T-helper 17 cell (primary cell): ENCODE results near the gene HM13. TPM values are rescaled to one million over a fixed set of nuclear protein-coding genes. Genes with fewer than 3 reads are reported as not detected.
"Not testable (repeated sequence)": the region's sequence is repeated elsewhere in the genome, so short reads cannot be mapped to it uniquely, and the experiment has no call there.

Experiments
- ATAC-seq: fragments of 150-1000 bp; cut with Tn5 transposase; 2 replicates; pipeline ENCODE4 v1.10.0; 2021; ENCODE audit warnings: mild to moderate bottlenecking, moderate library complexity
- DNase-seq, 3 donors: peaks; one replicate each; pipeline versions ENCODE4 v3.0.0 to v3.0.0-alpha.2; 2020 to 2021
- H3K9me3 ChIP-seq: one replicate; pipeline ENCODE4 v1.7.0; 2013; ENCODE audit warnings: low read length, mild to moderate bottlenecking; ENCODE audit not compliant: control insufficient read depth, poor library complexity, severe bottlenecking
- H3K27ac Mint-ChIP-seq: one replicate; pipeline ENCODE4 v1.8.0; 2022; ENCODE audit warnings: mild to moderate bottlenecking, moderate library complexity, mixed read lengths
- H3K27me3 Mint-ChIP-seq: one replicate; pipeline ENCODE4 v1.8.0; 2022; ENCODE audit warnings: mixed read lengths
- H3K36me3 Mint-ChIP-seq: one replicate; pipeline ENCODE4 v1.8.0; 2022; ENCODE audit warnings: low read depth, mixed read lengths
- H3K4me1 Mint-ChIP-seq: one replicate; pipeline ENCODE4 v1.8.0; 2022; ENCODE audit warnings: mild to moderate bottlenecking, mixed read lengths
- H3K4me3 Mint-ChIP-seq: one replicate; pipeline ENCODE4 v1.8.0; 2022; ENCODE audit warnings: mild to moderate bottlenecking, moderate library complexity, mixed read lengths
- total RNA-seq, 4 donors: library from RNA in 2 of 4; stranded (reverse) in 2 of 4; gene quantifications; one replicate each; pipeline ENCODE4 v1.2.3 and lab custom pipeline; 2022 to 2026

Gene HM13
- total RNA-seq, 2 donors from 2014 or later = 154 to 177 TPM

- Mint-ChIP-seq H3K27ac (peak overlapping the region; percentile 45), H3K4me3 (no peak overlapping the region), H3K4me1 (peaks cover 14% of the 10 kb centered on the region), H3K27me3 (no peaks in the 10 kb centered on the region), H3K36me3 (peaks cover 8% of the 10 kb centered on the region)
- no peaks in the 10 kb centered on the region for H3K9me3 ChIP-seq
- DNase-seq (no peak), ATAC-seq (no peak)
Observed at GRCh38 chr20:31542201-31542842, 28.1 kb downstream of the HM13 start.

DNA sequence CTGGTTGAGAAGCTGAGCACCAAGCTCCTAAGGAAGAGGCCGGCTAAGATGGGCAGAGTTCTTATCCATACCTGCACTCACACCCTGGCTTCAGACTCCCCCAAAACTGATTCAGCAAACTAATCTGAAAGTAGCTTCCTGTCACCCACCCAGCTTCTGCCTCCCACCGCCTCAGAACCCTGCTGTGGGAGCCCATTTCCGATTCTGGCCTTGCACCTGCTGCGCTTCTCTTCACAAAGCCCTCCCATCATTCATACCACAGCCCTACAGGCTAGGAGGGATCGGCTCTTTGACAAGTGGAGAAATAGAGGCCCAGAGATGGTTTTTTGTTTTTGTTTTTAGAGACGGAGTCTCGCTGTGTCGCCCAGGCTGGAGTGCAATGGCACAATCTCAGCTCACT is 28.7 kb downstream of the HM13 start:
- peak overlapping the region; percentile 45 for H3K27ac Mint-ChIP-seq
- H3K4me1 Mint-ChIP-seq = peaks cover 17% of the 10 kb centered on the region
- peaks cover 8% of the 10 kb centered on the region for H3K36me3 Mint-ChIP-seq
- H3K27me3 Mint-ChIP-seq = no peaks in the 10 kb centered on the region
- DNase-seq (no peak), ATAC-seq (no peak)
- H3K9me3 ChIP-seq = no peaks in the 10 kb centered on the region
- H3K4me3 Mint-ChIP-seq = no peak overlapping the region

DNA sequence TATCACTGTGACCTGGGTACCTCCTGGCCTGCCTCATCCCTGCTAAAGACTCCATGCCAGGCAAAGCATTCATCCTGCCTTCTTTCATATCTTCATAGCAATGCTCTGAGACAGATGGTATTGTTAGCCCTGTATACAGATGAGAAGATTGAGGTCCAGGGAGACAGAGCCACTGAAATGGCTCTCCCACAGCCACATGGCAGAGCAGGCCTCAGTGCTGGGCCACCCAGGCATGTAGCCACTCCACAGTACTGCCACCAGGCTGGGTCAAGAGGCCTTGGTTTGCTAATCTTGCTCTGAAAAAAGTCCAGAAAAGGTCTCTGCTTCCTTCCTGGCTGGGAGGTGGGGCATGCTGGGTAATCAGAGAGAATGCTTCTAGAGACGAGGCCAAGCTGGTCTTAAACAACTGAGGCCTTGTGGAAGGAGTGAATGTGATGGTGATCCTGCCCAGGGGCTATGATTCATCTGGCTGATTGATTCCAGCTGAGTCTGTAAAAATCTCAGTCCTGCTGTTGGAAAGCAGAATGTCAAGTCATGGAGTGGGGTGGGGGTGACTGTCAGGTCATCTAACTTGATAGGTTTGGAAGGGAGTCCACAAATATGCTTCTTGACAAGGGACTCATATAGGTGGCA is 29.8 kb downstream of the HM13 start:
- Mint-ChIP-seq H3K27ac (peak overlapping the region; percentile 74), H3K36me3 (peaks cover 3% of the 10 kb centered on the region), H3K4me1 (peaks cover 18% of the 10 kb centered on the region), H3K27me3 (no peaks in the 10 kb centered on the region), H3K4me3 (no peak overlapping the region)
- no peak for ATAC-seq
- DNase-seq = no peak
- H3K9me3 ChIP-seq = no peaks in the 10 kb centered on the region

GRCh38 chr20:31544600-31544999 is 30.4 kb downstream of the HM13 start:
- H3K27ac Mint-ChIP-seq = peak overlapping the region; percentile 74
- DNase-seq = no peak
- H3K36me3 Mint-ChIP-seq = peaks cover 2% of the 10 kb centered on the region
- no peaks in the 10 kb centered on the region for H3K9me3 ChIP-seq
- H3K4me1 Mint-ChIP-seq = peaks cover 15% of the 10 kb centered on the region
- no peak overlapping the region for H3K4me3 Mint-ChIP-seq
- no peak for ATAC-seq
- no peaks in the 10 kb centered on the region for H3K27me3 Mint-ChIP-seq

GRCh38 chr20:31545621-31546040 is 31.4 kb downstream of the HM13 start:
- not testable (repeated sequence) for DNase-seq, H3K36me3 Mint-ChIP-seq, H3K4me3 Mint-ChIP-seq, H3K9me3 ChIP-seq, ATAC-seq, H3K27me3 Mint-ChIP-seq
- Mint-ChIP-seq H3K4me1 (peaks cover 15% of the 10 kb centered on the region), H3K27ac (peak overlapping the region; percentile 74)

- no peaks in the 10 kb centered on the region for H3K27me3 Mint-ChIP-seq
- peak overlapping the region; percentile 92 for H3K27ac Mint-ChIP-seq
- peaks cover 13% of the 10 kb centered on the region for H3K4me1 Mint-ChIP-seq
- ATAC-seq (peak; percentile 86), DNase-seq (peak; percentile 66 to 72 (median 67))
- H3K9me3 ChIP-seq = no peaks in the 10 kb centered on the region
- peak overlapping the region; percentile 89 for H3K4me3 Mint-ChIP-seq
- H3K36me3 Mint-ChIP-seq = peaks cover 5% of the 10 kb centered on the region
Observed at GRCh38 chr20:31547017-31547675, 32.9 kb downstream of the HM13 start.

GRCh38 chr20:31547720-31548298 is 33.6 kb downstream of the HM13 start:
- DNase-seq (no peak), ATAC-seq (no peak)
- H3K9me3 ChIP-seq = no peaks in the 10 kb centered on the region
- H3K27ac Mint-ChIP-seq = peak overlapping the region; percentile 92
- H3K27me3 Mint-ChIP-seq = no peaks in the 10 kb centered on the region
- peaks cover 11% of the 10 kb centered on the region for H3K4me1 Mint-ChIP-seq
- peaks cover 5% of the 10 kb centered on the region for H3K36me3 Mint-ChIP-seq
- H3K4me3 Mint-ChIP-seq = peak overlapping the region; percentile 89

GRCh38 chr20:31548820-31549512 is 34.7 kb downstream of the HM13 start:
- no peaks in the 10 kb centered on the region for H3K27me3 Mint-ChIP-seq
- no peak for DNase-seq
- no peaks in the 10 kb centered on the region for H3K9me3 ChIP-seq
- peaks cover 11% of the 10 kb centered on the region for H3K4me1 Mint-ChIP-seq
- ATAC-seq = no peak
- peak overlapping the region; percentile 89 for H3K4me3 Mint-ChIP-seq
- H3K27ac Mint-ChIP-seq = peak overlapping the region; percentile 92
- H3K36me3 Mint-ChIP-seq = peaks cover 5% of the 10 kb centered on the region

DNA sequence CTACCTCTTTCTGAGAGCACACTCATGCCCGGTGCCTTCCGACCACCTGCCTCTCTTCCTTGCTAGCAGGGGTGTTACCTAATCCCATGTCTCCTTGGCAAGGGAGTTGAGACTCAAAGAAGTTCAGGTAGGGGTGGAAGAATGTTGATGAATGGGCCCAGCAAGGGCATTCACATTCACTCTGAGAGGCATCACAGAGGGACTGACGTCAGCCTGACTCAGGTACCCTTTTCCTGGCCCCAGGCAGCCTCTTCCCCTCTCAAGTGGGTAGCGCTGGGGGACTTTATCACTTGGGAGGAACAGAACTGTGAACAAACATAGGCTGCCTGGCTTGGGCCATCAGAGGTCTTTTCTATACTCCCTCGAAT is 35.3 kb downstream of the HM13 start:
- Mint-ChIP-seq H3K36me3 (peaks cover 5% of the 10 kb centered on the region), H3K4me1 (peaks cover 9% of the 10 kb centered on the region), H3K4me3 (peak overlapping the region; percentile 28), H3K27me3 (no peaks in the 10 kb centered on the region), H3K27ac (peak overlapping the region; percentile 92)
- ATAC-seq (no peak), DNase-seq (no peak)
- H3K9me3 ChIP-seq = no peaks in the 10 kb centered on the region

- Mint-ChIP-seq H3K36me3 (peaks cover 4% of the 10 kb centered on the region), H3K27ac (peak overlapping the region; percentile 4), H3K4me1 (peaks cover 8% of the 10 kb centered on the region), H3K4me3 (no peak overlapping the region), H3K27me3 (no peaks in the 10 kb centered on the region)
- DNase-seq = no peak
- no peaks in the 10 kb centered on the region for H3K9me3 ChIP-seq
- no peak for ATAC-seq
Observed at GRCh38 chr20:31550099-31550498, 35.9 kb downstream of the HM13 start.

GRCh38 chr20:31551163-31552081 is 37.2 kb downstream of the HM13 start:
- H3K9me3 ChIP-seq = no peaks in the 10 kb centered on the region
- ATAC-seq (no peak), DNase-seq (no peak)
- peak overlapping the region; percentile 65 for H3K27ac Mint-ChIP-seq
- no peaks in the 10 kb centered on the region for H3K27me3 Mint-ChIP-seq
- H3K36me3 Mint-ChIP-seq = peaks cover 3% of the 10 kb centered on the region
- H3K4me3 Mint-ChIP-seq = no peak overlapping the region
- H3K4me1 Mint-ChIP-seq = peaks cover 7% of the 10 kb centered on the region

- H3K36me3 Mint-ChIP-seq = peaks cover 2% of the 10 kb centered on the region
- DNase-seq (no peak), ATAC-seq (no peak)
- peaks cover 5% of the 10 kb centered on the region for H3K4me1 Mint-ChIP-seq
- H3K27me3 Mint-ChIP-seq = no peaks in the 10 kb centered on the region
- H3K4me3 Mint-ChIP-seq = no peak overlapping the region
- no peaks in the 10 kb centered on the region for H3K9me3 ChIP-seq
- no peak overlapping the region for H3K27ac Mint-ChIP-seq
Observed at GRCh38 chr20:31555203-31555775, 41.0 kb downstream of the HM13 start.
